GM12873 (cell line): ENCODE measurements around the gene PLTP.

ENCODE experiments used
- TF ChIP-seq, protein P1 (sequence below): IDR thresholded peaks from 2 replicates; pipeline ENCODE4 v1.5.1; 2012; ENCODE audit warnings: low read depth, mild to moderate bottlenecking, moderate library complexity, low read length, control low read depth; ENCODE audit not compliant: insufficient read depth; ENCODE audit errors: missing control alignments

Gene PLTP

DNA sequence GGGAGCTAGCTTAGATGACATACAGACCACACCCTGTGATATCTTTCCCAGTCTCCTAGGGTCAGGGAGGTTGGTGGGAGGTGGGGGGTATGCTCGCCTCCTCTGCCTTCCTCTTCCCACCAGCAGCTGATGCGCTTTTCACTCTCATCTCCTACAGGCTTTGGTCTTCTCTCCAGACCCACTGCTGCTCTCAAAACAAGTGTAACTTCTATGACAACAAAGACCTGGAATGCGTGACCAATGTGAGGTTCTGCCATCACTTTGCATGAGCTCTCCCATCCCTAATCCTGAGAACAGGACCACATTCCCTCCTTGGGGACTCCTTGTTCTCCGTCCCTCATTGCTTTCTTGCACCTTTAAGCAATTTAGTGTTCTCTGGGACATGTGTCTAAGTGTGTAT is 18.1 kb downstream of the PLTP start:
- TF ChIP-seq, protein P1, sequence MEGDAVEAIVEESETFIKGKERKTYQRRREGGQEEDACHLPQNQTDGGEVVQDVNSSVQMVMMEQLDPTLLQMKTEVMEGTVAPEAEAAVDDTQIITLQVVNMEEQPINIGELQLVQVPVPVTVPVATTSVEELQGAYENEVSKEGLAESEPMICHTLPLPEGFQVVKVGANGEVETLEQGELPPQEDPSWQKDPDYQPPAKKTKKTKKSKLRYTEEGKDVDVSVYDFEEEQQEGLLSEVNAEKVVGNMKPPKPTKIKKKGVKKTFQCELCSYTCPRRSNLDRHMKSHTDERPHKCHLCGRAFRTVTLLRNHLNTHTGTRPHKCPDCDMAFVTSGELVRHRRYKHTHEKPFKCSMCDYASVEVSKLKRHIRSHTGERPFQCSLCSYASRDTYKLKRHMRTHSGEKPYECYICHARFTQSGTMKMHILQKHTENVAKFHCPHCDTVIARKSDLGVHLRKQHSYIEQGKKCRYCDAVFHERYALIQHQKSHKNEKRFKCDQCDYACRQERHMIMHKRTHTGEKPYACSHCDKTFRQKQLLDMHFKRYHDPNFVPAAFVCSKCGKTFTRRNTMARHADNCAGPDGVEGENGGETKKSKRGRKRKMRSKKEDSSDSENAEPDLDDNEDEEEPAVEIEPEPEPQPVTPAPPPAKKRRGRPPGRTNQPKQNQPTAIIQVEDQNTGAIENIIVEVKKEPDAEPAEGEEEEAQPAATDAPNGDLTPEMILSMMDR: no peak

DNA sequence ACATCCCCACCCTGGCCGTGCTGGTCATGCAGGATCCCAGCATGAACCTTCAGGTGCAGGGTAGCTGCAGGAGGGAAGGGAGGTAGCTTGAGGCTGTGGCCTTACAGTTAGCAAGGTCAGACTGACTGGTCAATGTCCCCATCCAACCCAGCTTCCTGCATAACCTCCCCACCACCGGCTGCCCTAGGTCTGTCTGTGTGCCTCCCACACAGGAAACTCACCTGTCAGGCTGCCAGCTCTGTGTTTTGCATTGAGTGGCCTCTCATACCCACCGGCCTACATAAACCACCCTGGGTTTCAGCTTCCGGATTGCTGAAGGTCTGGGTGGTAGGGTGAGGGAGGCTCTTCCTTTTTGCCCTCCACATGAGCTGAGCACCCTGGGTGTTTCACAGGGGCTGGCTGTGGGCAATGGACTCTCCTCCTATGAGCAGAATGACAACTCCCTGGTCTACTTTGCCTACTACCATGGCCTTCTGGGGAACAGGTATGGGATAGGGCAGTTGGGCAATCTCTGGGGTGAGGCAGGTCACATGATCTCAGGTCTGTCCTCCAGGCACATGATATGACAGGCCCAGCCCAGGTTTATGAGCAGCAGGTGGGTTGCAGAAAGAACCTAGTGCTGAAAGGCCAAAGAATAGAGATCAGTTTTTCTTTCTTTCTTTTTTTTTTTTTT is 19.0 kb downstream of the PLTP start:
- TF ChIP-seq, protein P1: no peak

DNA sequence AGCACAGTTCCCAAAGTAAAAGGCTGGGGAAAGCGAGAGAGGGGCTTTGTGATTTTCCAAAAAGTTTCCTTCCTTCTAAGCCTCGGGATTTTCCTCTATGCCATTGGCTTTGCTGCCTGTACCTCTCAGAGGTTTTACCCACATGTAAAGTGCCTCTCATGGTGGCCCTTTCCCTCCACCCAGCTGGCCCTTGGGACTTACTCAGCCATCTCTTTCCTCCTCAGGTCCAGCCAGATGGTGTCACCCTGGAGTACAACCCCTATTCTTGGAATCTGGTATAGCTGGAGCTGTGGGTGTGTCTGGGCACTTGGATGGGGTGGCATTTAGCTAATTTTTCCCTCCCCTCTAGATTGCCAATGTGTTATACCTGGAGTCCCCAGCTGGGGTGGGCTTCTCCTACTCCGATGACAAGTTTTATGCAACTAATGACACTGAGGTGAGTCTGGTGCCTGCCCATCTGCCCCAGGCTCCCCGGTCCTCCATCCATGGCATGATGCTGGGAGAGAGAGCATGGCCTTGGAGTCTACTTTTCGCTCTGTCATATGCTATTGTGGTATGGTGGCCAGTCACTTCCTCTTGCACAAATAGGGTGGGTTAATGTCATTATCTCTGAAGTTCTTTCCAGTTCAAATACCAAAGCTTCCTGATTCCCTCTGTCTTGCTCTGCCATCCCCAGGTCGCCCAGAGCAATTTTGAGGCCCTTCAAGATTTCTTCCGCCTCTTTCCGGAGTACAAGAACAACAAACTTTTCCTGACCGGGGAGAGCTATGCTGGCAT is 19.7 kb downstream of the PLTP start:
- TF ChIP-seq, protein P1: no peak

DNA sequence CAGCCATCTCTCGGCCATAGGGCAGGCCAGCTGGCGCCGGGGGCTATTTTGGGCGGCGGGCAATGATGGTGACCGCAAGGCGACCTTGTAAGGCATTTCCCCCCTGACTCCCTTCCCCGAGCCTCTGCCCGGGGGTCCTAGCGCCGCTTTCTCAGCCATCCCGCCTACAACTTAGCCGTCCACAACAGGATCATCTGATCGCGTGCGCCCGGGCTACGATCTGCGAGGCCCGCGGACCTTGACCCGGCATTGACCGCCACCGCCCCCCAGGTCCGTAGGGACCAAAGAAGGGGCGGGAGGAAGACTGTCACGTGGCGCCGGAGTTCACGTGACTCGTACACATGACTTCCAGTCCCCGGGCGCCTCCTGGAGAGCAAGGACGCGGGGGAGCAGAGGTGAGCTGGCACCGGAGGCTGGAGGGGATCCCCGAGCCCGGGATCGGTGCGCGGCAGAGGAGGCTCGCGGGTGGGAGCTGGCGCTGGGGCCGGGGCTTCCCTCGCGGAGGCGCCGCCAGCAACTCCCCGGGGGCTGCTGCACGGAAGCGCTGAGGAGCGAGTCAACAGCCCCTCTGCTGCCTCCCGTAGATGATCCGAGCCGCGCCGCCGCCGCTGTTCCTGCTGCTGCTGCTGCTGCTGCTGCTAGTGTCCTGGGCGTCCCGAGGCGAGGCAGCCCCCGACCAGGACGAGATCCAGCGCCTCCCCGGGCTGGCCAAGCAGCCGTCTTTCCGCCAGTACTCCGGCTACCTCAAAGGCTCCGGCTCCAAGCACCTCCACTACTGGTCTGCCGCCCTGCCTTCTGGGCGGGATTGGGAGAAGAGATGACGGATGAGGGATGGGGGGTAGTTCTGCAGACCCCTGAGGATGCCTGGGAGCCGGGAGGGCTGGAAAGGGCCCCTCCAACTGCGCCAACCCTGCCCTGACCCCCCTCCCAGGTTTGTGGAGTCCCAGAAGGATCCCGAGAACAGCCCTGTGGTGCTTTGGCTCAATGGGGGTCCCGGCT is 20.7 kb downstream of the PLTP start, which contains the start of the genes CTSA and NEURL2:
CTSA (plus strand) TSS at position 351 of the 999 bp plus-strand sequence; CDS start at position 585, 234 bp downstream.
NEURL2 (minus strand) TSS at position 224 of the 999 bp plus-strand sequence; CDS start at position 7, 217 bp downstream.
- TF ChIP-seq, protein P1: no peak

DNA sequence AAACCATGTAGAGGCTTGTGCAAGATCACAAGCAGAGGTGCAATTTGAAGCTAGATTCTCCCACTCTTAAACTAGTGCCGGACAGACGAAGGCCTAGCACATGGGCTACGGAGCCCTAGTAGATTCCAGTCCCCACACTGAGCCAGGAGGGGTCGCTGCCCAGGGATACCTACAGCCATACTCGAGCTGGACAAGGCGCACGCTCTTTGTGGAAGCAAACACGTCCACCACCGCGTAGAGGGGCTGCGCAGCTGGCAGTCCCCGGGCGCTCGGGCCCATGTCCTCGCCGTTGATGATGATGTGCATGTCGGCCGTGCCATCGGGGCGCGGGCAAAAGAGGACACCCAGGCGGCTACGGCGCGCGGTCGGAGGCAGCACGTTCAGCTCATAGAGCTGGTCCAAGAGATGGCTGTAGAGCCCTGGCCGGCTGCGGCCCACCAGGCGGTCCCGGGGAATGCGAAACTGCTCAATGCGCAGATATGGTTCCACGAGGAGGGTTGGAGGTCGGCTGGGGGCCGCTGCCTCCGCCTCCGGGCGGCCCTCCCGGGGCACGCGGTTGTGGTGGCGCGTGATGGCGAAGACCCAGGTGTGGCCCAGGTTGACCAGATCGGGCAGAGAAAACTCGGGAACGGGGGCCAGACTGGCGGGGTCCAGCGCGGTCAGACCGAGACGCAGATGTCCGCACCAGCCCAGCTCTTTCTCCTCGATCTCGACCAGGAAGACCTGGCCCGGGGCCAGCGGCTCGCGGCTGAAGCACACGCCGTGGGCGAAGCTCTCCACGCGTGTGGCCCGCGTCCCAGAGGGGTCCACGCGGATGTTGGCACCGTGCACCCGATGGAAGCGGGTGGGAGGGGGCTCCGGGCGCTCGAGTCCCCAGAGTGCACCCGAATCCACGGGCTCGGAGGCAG is 21.6 kb downstream of the PLTP start:
- TF ChIP-seq, protein P1: peak; percentile 65

DNA sequence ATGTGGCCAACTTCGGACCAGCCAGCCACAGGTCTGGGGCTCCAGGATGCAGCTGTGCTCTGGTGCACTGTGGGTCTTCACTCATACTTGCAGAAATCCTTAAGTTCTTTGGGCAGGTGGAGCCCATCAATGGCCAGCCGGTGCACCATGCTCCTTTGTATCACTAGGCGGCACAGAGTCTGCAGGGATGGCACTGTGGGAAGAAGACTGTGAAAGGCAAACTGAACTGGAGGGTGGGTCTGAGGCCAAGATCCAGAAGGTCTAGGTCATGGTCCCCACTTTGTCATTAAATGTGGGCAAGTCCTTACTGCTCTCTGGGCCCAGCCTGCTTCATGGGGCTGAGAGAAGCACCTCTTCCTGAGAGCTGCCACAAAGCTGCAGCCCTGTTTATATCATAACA is 23.3 kb downstream of the PLTP start:
- TF ChIP-seq, protein P1: no peak
